ENCODE data around the gene KDM3B. TPM values are rescaled to one million over a fixed set of nuclear protein-coding genes. Genes with fewer than 3 reads are reported as not detected.
A peak's percentile ranks its signal among the peaks of the same experiment; 100 is the strongest.

The KDM3B gene, protein sequence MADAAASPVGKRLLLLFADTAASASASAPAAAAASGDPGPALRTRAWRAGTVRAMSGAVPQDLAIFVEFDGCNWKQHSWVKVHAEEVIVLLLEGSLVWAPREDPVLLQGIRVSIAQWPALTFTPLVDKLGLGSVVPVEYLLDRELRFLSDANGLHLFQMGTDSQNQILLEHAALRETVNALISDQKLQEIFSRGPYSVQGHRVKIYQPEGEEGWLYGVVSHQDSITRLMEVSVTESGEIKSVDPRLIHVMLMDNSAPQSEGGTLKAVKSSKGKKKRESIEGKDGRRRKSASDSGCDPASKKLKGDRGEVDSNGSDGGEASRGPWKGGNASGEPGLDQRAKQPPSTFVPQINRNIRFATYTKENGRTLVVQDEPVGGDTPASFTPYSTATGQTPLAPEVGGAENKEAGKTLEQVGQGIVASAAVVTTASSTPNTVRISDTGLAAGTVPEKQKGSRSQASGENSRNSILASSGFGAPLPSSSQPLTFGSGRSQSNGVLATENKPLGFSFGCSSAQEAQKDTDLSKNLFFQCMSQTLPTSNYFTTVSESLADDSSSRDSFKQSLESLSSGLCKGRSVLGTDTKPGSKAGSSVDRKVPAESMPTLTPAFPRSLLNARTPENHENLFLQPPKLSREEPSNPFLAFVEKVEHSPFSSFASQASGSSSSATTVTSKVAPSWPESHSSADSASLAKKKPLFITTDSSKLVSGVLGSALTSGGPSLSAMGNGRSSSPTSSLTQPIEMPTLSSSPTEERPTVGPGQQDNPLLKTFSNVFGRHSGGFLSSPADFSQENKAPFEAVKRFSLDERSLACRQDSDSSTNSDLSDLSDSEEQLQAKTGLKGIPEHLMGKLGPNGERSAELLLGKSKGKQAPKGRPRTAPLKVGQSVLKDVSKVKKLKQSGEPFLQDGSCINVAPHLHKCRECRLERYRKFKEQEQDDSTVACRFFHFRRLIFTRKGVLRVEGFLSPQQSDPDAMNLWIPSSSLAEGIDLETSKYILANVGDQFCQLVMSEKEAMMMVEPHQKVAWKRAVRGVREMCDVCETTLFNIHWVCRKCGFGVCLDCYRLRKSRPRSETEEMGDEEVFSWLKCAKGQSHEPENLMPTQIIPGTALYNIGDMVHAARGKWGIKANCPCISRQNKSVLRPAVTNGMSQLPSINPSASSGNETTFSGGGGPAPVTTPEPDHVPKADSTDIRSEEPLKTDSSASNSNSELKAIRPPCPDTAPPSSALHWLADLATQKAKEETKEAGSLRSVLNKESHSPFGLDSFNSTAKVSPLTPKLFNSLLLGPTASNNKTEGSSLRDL (N-terminal part only)
- 18.3 TPM for polyA plus RNA-seq (2013, experiment 1 of 2)
- 17.1 TPM for polyA plus RNA-seq (2013, experiment 2 of 2)

DNA sequence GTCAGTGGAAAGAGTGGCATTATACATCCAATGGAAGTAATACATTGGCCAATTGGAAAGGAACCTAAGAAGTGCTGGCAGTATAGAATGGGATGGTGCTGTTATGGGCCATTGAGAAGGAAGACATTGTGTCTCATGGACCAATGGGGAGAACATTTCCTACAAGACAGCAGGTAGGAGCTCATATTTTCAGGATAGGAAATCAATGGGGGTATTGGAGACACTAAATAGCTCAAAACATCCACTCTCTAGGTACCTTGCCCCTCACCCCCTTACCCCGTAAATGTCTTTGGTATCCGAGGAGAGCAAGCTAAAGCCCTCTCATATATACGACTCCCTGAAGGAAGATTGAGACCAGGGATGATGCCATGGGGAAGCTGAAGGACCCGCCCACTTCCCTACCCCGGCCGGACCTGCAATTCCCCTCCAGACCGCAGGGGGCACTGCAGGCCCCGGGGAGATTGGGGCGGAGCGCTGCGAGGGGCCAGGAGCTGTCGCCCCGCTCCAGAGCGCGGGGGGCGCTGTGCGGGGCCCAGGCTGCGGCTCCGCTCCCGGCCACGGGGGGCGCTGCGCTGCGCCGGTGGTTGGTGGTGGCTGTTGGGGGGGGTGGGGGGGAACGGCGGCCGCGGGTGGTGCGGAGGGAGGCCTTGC lies at the start of gene KDM3B:
Gene KDM3B (plus strand): TSS at position 615 of the 651 bp plus-strand sequence. CDS start 111 bp downstream, outside the sequence.
- Histone ChIP-seq H2BK120ac (ENCODE audit: low read depth, low read length) (peak within 1 kb of the TSS; percentile 74), H3K4ac (ENCODE audit: low read depth in 1 of 2, low read length in 2 of 2) (peak within 1 kb of the TSS; percentile 76 to 96), H3K36me3 (ENCODE audit: control insufficient read depth in 1 of 2, insufficient read depth in 2 of 2, low read depth in 1 of 2, low read length in 2 of 2) (peaks cover 24 to 26% of the 10 kb centered on the region in 2 experiments), H2BK15ac (ENCODE audit: low read depth, poor library complexity, severe bottlenecking) (peak within 1 kb of the TSS; percentile 90), H3K4me1 (ENCODE audit: control insufficient read depth, insufficient read depth, low read depth, low read length) (peaks cover 1% of the 10 kb centered on the region), H3K23ac (ENCODE audit: low read length in 2 of 2) (peak within 1 kb of the TSS in 1 of 2 experiments; percentile 84), H2BK5ac (ENCODE audit: low read depth, low read length, poor library complexity, severe bottlenecking) (peak within 1 kb of the TSS; percentile 90), H2AFZ (ENCODE audit: low read depth, low read length) (peak within 1 kb of the TSS; percentile 83), H3K9ac (ENCODE audit: low read length) (peak within 1 kb of the TSS; percentile 96), H2BK12ac (ENCODE audit: low read length in 2 of 2) (no peak within 1 kb of the TSS), H3K9me3 (ENCODE audit: control insufficient read depth, low read length) (peaks cover 3% of the 10 kb centered on the region), H3K27ac (ENCODE audit: low read length, poor library complexity, severe bottlenecking) (peak within 1 kb of the TSS; percentile 75), H3K27me3 (ENCODE audit: control insufficient read depth in 1 of 2, insufficient read depth in 1 of 2, low read length in 2 of 2) (no peaks in the 10 kb centered on the region), H3K4me2 (ENCODE audit: low read length, poor library complexity, severe bottlenecking) (peak within 1 kb of the TSS; percentile 75), H3K79me1 (replicated peaks; ENCODE audit: low read length, poor library complexity, severe bottlenecking) (peaks cover 19% of the 10 kb centered on the region), H3K4me3 (ENCODE audit: insufficient read depth in 1 of 2, low read depth in 1 of 2, low read length in 2 of 2) (peak within 1 kb of the TSS; percentile 88 to 98), H4K8ac (ENCODE audit: low read length) (peak within 1 kb of the TSS; percentile 99), H2AK5ac (ENCODE audit: low read length, severe bottlenecking) (no peak within 1 kb of the TSS), H3K14ac (ENCODE audit: low read length in 2 of 2) (peak within 1 kb of the TSS in 1 of 2 experiments; percentile 96), H4K91ac (ENCODE audit: low read length) (peak within 1 kb of the TSS; percentile 95), H3K18ac (ENCODE audit: low read depth in 1 of 2, low read length in 2 of 2) (peak within 1 kb of the TSS; percentile 97 to 98)
- WGBS: 72% methylated on average over 3 of the region's 30 CpGs
- peak; percentile 82 for DNase-seq

DNA sequence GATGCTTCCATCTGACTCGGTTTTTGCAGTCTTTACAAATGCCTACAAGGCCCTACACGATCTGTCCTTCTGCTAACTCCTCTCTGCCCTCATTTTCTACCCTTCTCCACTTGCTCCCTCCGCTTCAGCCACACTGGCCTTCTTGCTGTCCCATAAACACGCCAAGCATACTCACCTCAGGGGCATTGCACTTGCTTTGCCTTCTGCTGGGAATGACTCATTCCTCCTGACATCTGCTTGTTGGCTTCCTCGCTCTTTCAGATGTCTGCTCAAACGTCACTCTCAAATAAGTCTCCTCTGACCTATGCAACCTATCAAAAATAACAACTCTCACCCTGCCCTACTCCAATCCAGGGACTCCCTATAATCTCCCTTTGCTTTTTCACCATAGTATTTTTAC lies 49.1 kb upstream of the KDM3B start:
- no peak overlapping the region for H2BK5ac ChIP-seq (ENCODE audit: low read depth, low read length, poor library complexity, severe bottlenecking)
- H3K9me3 ChIP-seq (ENCODE audit: control insufficient read depth, low read length): no peaks in the 10 kb centered on the region
- H3K79me1 ChIP-seq (replicated peaks; ENCODE audit: low read length, poor library complexity, severe bottlenecking): no peaks in the 10 kb centered on the region
- no peak overlapping the region for H3K9ac ChIP-seq (ENCODE audit: low read length)
- H3K27ac ChIP-seq (ENCODE audit: low read length, poor library complexity, severe bottlenecking): no peak overlapping the region
- WGBS: 75% methylated on average over 6 of the region's 6 CpGs
- peaks cover 2% of the 10 kb centered on the region for H3K4me1 ChIP-seq (ENCODE audit: control insufficient read depth, insufficient read depth, low read depth, low read length)
- H4K8ac ChIP-seq (ENCODE audit: low read length): no peak overlapping the region
- H2AFZ ChIP-seq (ENCODE audit: low read depth, low read length): no peak overlapping the region
- no peaks in the 10 kb centered on the region for H3K36me3 ChIP-seq (ENCODE audit: control insufficient read depth in 1 of 2, insufficient read depth in 2 of 2, low read depth in 1 of 2, low read length in 2 of 2)
- H3K4ac ChIP-seq (ENCODE audit: low read depth in 1 of 2, low read length in 2 of 2): no peak overlapping the region
- no peak overlapping the region for H3K18ac ChIP-seq (ENCODE audit: low read depth in 1 of 2, low read length in 2 of 2)
- no peak overlapping the region for H3K4me2 ChIP-seq (ENCODE audit: low read length, poor library complexity, severe bottlenecking)
- no peak overlapping the region for H2AK5ac ChIP-seq (ENCODE audit: low read length, severe bottlenecking)
- H2BK15ac ChIP-seq (ENCODE audit: low read depth, poor library complexity, severe bottlenecking): no peak overlapping the region
- DNase-seq: peak; percentile 36
- no peaks in the 10 kb centered on the region for H3K27me3 ChIP-seq (ENCODE audit: control insufficient read depth in 1 of 2, insufficient read depth in 1 of 2, low read length in 2 of 2)
- H2BK120ac ChIP-seq (ENCODE audit: low read depth, low read length): no peak overlapping the region
- H3K23ac ChIP-seq (ENCODE audit: low read length in 2 of 2): peak overlapping the region in 1 of 2 experiments; percentile 40
- no peak overlapping the region for H3K4me3 ChIP-seq (ENCODE audit: insufficient read depth in 1 of 2, low read depth in 1 of 2, low read length in 2 of 2)
- H3K14ac ChIP-seq (ENCODE audit: low read length in 2 of 2): no peak overlapping the region
- H4K91ac ChIP-seq (ENCODE audit: low read length): no peak overlapping the region
- H2BK12ac ChIP-seq (ENCODE audit: low read length in 2 of 2): no peak overlapping the region

DNA sequence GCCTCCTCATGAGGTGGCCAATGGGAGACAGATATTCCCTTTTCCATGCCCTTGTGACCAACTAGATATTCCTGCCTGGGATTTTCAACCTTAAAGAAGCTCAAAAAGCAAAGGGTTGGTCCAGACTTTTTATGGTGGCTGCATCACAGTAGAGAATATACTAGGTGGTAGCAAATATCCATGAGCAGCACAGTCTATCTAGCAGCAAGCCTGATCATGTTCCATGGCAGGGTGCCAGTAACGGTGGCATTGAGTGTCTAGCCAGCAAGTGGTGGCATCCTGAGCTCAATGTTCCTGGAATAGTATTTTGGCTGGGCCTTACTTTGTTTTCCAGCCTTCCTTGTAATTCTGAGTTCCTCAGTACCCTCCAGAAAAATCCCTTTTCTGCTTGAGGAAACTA lies 46.7 kb upstream of the KDM3B start:
- no peak overlapping the region for H2BK5ac ChIP-seq (ENCODE audit: low read depth, low read length, poor library complexity, severe bottlenecking)
- no peak overlapping the region for H2AK5ac ChIP-seq (ENCODE audit: low read length, severe bottlenecking)
- H3K4ac ChIP-seq (ENCODE audit: low read depth in 1 of 2, low read length in 2 of 2): no peak overlapping the region
- DNase-seq: no peak
- H3K9me3 ChIP-seq (ENCODE audit: control insufficient read depth, low read length): no peaks in the 10 kb centered on the region
- H3K18ac ChIP-seq (ENCODE audit: low read depth in 1 of 2, low read length in 2 of 2): no peak overlapping the region
- H2BK120ac ChIP-seq (ENCODE audit: low read depth, low read length): no peak overlapping the region
- H3K4me2 ChIP-seq (ENCODE audit: low read length, poor library complexity, severe bottlenecking): no peak overlapping the region
- H3K9ac ChIP-seq (ENCODE audit: low read length): no peak overlapping the region
- H3K79me1 ChIP-seq (replicated peaks; ENCODE audit: low read length, poor library complexity, severe bottlenecking): no peaks in the 10 kb centered on the region
- H4K8ac ChIP-seq (ENCODE audit: low read length): no peak overlapping the region
- H2BK15ac ChIP-seq (ENCODE audit: low read depth, poor library complexity, severe bottlenecking): no peak overlapping the region
- peaks cover 2% of the 10 kb centered on the region for H3K4me1 ChIP-seq (ENCODE audit: control insufficient read depth, insufficient read depth, low read depth, low read length)
- no peaks in the 10 kb centered on the region for H3K36me3 ChIP-seq (ENCODE audit: control insufficient read depth in 1 of 2, insufficient read depth in 2 of 2, low read depth in 1 of 2, low read length in 2 of 2)
- H3K23ac ChIP-seq (ENCODE audit: low read length in 2 of 2): no peak overlapping the region
- H2BK12ac ChIP-seq (ENCODE audit: low read length in 2 of 2): no peak overlapping the region
- no peak overlapping the region for H3K4me3 ChIP-seq (ENCODE audit: insufficient read depth in 1 of 2, low read depth in 1 of 2, low read length in 2 of 2)
- 95% methylated on average over 1 of the region's 1 CpG for WGBS
- H3K14ac ChIP-seq (ENCODE audit: low read length in 2 of 2): no peak overlapping the region
- no peaks in the 10 kb centered on the region for H3K27me3 ChIP-seq (ENCODE audit: control insufficient read depth in 1 of 2, insufficient read depth in 1 of 2, low read length in 2 of 2)
- H4K91ac ChIP-seq (ENCODE audit: low read length): no peak overlapping the region
- no peak overlapping the region for H3K27ac ChIP-seq (ENCODE audit: low read length, poor library complexity, severe bottlenecking)
- no peak overlapping the region for H2AFZ ChIP-seq (ENCODE audit: low read depth, low read length)

All from mesenchymal stem cell (in vitro differentiated cells and primary cell).